Measurements from ENCODE around the gene RAB5IF. TPM values are rescaled to one million over a fixed set of nuclear protein-coding genes. Genes with fewer than 3 reads are reported as not detected.
A peak's percentile ranks its signal among the peaks of the same experiment; 100 is the strongest.

RAB5IF gene
- total and polyA plus RNA-seq, 2 of the 13 experiments (the other 11 are each of a cell fraction or from before 2014, with no cell fraction given), result 261 to 305 TPM

DNA sequence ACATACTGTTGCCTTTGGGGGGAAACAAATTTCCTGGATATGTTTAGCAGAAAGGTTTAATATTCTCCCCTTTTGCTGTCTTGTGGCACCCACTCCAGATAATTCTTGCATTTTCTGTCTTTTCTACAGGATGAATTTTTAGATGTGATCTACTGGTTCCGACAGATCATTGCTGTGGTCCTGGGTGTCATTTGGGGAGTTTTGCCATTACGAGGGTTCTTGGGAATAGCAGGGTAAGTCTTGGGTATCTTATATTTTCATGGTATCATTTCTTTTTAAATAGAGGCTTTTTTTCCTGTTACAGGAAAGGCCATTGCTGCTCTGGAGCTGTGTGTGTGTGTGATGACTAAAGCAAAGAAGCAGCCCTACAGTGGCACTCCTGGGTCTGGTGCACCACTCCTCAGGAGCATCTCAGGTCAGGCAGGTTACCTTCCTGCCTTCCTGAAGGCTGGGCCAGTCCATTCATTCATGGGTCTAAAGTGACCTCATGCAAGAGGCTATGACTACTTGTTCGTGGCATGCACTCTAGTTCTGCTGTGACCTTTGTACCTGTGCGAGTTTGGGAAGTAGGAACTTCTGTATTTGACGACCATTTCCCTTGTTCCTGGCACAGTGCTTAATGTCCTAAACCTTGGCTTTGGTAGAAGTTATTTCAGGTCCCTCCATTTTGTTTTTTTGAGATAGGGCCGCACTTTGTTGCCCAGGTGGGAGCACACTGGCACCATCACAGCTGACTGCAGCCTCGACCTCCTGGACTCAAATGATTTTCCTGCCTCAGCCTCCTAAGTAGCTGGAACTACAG, 2.2 kb downstream of the RAB5IF start (continued):
- 0 out of 2 replicates have a peak, but pooled peaks have one; percentile 21 for TF ChIP-seq ZNF512 (CRISPR knock-in tag; IDR thresholded peaks at IDR 0.05)
- no peak for TF ChIP-seq ZBTB7A (CRISPR knock-in tag; IDR thresholded peaks at IDR 0.05)
- 0 out of 2 replicates have a peak, but pooled peaks have one; percentile 26 for TF ChIP-seq FOXK2 (IDR thresholded peaks at IDR 0.05)
- peak; percentile 59 for TF ChIP-seq NCOA2 (CRISPR knock-in tag; IDR thresholded peaks at IDR 0.05)
- TF ChIP-seq ZNF547 (CRISPR knock-in tag; IDR thresholded peaks at IDR 0.05), result no peak
- TF ChIP-seq LCORL (IDR thresholded peaks at IDR 0.05), result peak; percentile 88
- TF ChIP-seq LCORL (CRISPR knock-in tag; IDR thresholded peaks at IDR 0.05), result peak; percentile 89
- no peak for TF ChIP-seq ZNF296 (CRISPR knock-in tag; conservative IDR thresholded peaks at IDR 0.05)
- TF ChIP-seq LRRFIP1 (CRISPR knock-in tag; conservative IDR thresholded peaks at IDR 0.05), result no peak
- no peak for TF ChIP-seq ELK4 (CRISPR knock-in tag; IDR thresholded peaks at IDR 0.05; ENCODE audit: borderline replicate concordance)
- TF ChIP-seq MXD4 (CRISPR knock-in tag; IDR thresholded peaks at IDR 0.05), result 0 out of 2 replicates have a peak, but pooled peaks have one; percentile 67
- peak; percentile 97 for TF ChIP-seq ZBTB21 (CRISPR knock-in tag; IDR thresholded peaks at IDR 0.05)
- TF ChIP-seq ZNF670 (CRISPR knock-in tag; IDR thresholded peaks at IDR 0.05; ENCODE audit: borderline replicate concordance), result no peak
- no peak for TF ChIP-seq PCBP1 (IDR thresholded peaks at IDR 0.05; ENCODE audit: borderline replicate concordance, low read depth, low read length)
- TF ChIP-seq SRSF9 (IDR thresholded peaks at IDR 0.05; ENCODE audit: borderline replicate concordance, insufficient read depth, low read depth, low read length, poor library complexity, severe bottlenecking), result no peak
- TF ChIP-seq YY1 (IDR thresholded peaks at IDR 0.05; ENCODE audit: insufficient read depth, insufficient replicate concordance, low read depth, low read length), result peak; percentile 42
- TF ChIP-seq, protein P1, sequence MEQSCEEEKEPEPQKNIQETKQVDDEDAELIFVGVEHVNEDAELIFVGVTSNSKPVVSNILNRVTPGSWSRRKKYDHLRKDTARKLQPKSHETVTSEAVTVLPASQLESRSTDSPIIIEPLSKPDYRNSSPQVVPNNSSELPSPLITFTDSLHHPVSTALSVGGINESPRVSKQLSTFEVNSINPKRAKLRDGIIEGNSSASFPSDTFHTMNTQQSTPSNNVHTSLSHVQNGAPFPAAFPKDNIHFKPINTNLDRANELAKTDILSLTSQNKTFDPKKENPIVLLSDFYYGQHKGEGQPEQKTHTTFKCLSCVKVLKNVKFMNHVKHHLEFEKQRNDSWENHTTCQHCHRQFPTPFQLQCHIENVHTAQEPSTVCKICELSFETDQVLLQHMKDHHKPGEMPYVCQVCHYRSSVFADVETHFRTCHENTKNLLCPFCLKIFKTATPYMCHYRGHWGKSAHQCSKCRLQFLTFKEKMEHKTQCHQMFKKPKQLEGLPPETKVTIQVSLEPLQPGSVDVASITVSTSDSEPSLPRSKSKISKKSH (CRISPR knock-in tag; IDR thresholded peaks at IDR 0.05; ENCODE audit: borderline replicate concordance), result no peak
- TF ChIP-seq WIZ (CRISPR knock-in tag; IDR thresholded peaks at IDR 0.05), result no peak
- TF ChIP-seq ELF4 (CRISPR knock-in tag; IDR thresholded peaks at IDR 0.05; ENCODE audit: borderline replicate concordance), result 0 out of 2 replicates have a peak, but pooled peaks have one; percentile 44
- TF ChIP-seq E2F1 (CRISPR knock-in tag; IDR thresholded peaks at IDR 0.05), result no peak
- peak; percentile 89 for TF ChIP-seq GATAD2A (CRISPR knock-in tag; IDR thresholded peaks at IDR 0.05)
- TF ChIP-seq ZNF350 (CRISPR knock-in tag; IDR thresholded peaks at IDR 0.05; ENCODE audit: borderline replicate concordance, low read depth), result peak; percentile 54; the same call in 1 of the 2 replicates

Data from HepG2 (cell line).